Measurements from ENCODE around the gene FAM180A.

Gene FAM180A

GRCh38 chr7:135771051-135771450 lies 22.4 kb upstream of the FAM180A start:
- DNase-seq, result no peak

GRCh38 chr7:135770139-135770710 lies 21.6 kb upstream of the FAM180A start:
- DNase-seq, result no peak

GRCh38 chr7:135769005-135769802 lies 20.6 kb upstream of the FAM180A start:
- DNase-seq, result no peak

- DNase-seq, result no peak
These were observed 19.9 kb upstream of the FAM180A start for GRCh38 chr7:135768467-135768866.

- no peak for DNase-seq
These were observed 19.5 kb upstream of the FAM180A start for GRCh38 chr7:135768064-135768463.

- no peak for DNase-seq
These were observed 14.6 kb upstream of the FAM180A start for GRCh38 chr7:135763261-135763660.

- DNase-seq, result no peak
These were observed 13.3 kb upstream of the FAM180A start for GRCh38 chr7:135761751-135762488.

- no peak for DNase-seq
These were observed 10.9 kb upstream of the FAM180A start for GRCh38 chr7:135759532-135759931.

- DNase-seq, result no peak
These were observed 9.9 kb upstream of the FAM180A start for GRCh38 chr7:135758531-135758932.

GRCh38 chr7:135757719-135758411 lies 9.3 kb upstream of the FAM180A start:
- DNase-seq, result no peak

- peak; percentile 6 to 8 for DNase-seq
These were observed 7.6 kb upstream of the FAM180A start for GRCh38 chr7:135756191-135756590.

GRCh38 chr7:135755351-135755753 lies 6.7 kb upstream of the FAM180A start:
- DNase-seq, result no peak

GRCh38 chr7:135753616-135754413 lies 5.2 kb upstream of the FAM180A start:
- no peak for DNase-seq

- no peak for DNase-seq
These were observed 1.2 kb downstream of the FAM180A start for GRCh38 chr7:135747366-135747765.

GRCh38 chr7:135745703-135746312 lies 2.8 kb downstream of the FAM180A start:
- no peak for DNase-seq

- DNase-seq, result no peak
These were observed 3.5 kb downstream of the FAM180A start for GRCh38 chr7:135744938-135745702.

GRCh38 chr7:135743907-135744731 lies 4.5 kb downstream of the FAM180A start:
- no peak for DNase-seq

- DNase-seq, result no peak
These were observed 6.2 kb downstream of the FAM180A start for GRCh38 chr7:135742371-135742770.

GRCh38 chr7:135741905-135742304 lies 6.7 kb downstream of the FAM180A start:
- DNase-seq, result no peak

GRCh38 chr7:135740889-135741288 lies 7.7 kb downstream of the FAM180A start:
- no peak for DNase-seq
